Ramos (cell line): ENCODE data around the gene CHI3L2.

ENCODE experiments used
- in situ Hi-C: fragments of 300-500 bp; cut with MboI; formaldehyde crosslinking; loops from one replicate; pipeline ENCODE4 v1.14.3; 2022; ENCODE audit warnings: low sequenced_read_pairs; ENCODE audit not compliant: unreplicated experiment

Gene CHI3L2

DNA sequence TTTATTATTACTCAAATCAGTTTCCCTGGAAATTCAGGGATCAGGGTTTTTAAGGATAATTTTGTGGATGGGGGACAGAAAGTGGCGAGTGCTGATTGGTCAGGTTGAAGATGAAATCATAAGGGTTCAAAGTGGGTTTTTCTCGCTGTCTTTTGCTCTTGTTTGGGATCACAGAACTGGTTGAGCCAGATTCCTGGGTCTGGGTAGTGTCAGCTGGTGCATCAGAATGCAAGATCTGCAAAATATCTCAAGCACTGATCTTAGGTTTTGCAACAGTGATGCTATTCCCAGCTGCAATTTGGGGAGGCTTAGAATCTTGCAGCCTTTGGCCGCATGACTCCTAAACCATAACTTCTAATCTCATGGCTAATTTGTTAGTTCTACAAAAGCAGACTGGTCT lies 9.3 kb downstream of the CHI3L2 start:
- in situ Hi-C loops = no loop called here

DNA sequence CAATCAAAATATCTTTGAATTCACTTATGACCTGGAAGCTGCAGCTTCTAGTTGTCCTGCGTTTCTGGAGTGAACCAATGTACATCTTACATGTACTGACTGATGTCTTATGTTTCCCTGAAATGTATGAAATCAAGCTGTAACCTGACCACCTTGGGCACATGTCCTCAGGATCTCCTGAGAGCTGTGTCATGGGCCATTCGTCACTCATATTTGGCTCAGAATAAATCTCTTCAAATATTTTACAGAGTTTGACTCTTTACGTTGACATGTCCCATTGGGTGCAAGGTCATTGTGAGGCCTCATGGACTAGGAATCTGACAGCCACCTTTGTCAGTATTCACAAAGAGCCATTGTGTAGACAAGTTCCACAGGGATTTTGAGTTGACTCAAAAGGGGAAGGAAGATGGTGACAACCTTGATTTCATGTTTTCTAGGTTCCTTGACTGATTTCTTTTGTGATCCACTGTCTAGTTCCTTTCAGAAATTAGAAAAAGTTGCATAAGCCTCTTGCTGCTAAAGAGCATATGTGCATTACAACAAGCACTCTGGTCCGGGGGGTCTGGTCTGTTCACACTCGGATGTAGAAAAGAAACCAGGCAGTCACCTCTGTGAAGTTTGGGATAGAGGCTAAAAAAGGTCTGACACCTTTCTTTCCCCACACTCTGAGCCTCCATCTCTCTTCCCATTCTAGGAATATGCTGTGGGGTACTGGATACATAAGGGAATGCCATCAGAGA lies 10.7 kb downstream of the CHI3L2 start:
- in situ Hi-C loops = no loop called here

DNA sequence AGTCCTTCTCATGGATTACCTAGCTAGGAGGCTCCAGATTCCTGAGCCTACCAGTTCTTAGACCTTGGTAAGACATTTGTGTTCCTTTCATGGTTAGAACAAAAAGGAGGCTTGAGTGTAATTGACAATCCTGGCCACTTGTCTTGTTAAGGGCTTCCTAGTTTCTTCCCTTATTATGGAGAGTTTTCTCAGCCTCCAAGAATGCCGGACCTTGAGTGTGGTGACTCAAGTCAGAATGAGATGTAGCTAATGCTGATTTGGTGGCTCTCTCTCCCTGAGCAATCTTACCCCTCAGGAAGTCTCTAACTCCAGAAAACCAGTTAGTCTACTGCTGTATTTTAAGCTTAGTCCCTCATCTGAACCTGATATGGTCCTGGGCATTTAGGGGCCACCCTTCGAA lies 14.3 kb downstream of the CHI3L2 start:
- in situ Hi-C loops = no loop called here

GRCh38 chr1:111242805-111243523 lies 15.5 kb downstream of the CHI3L2 start:
- in situ Hi-C loops = no loop called here

GRCh38 chr1:111247125-111247838 lies 19.8 kb downstream of the CHI3L2 start:
- in situ Hi-C loops = no loop called here

- in situ Hi-C loops = no loop called here
These were observed 22.4 kb downstream of the CHI3L2 start for GRCh38 chr1:111249960-111250359.

DNA sequence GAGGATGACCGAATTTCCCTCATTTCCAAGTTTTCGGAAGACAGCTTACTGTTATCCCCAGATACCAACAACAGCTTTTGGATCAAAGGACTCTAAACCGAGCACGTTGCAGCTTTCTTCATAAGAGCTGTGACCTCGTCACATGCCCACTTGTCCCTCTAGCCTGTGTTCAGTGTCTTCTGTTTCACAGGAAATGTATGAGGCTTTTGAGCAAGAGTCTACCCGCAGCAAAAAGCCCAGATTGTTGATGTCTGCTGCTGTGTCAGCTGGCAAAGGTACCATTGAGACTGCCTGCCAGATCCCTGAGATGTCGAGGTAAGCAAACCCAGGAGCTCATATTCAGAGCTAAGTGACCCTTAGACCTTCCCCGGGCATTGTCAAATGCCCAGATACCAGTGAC lies 24.1 kb downstream of the CHI3L2 start:
- in situ Hi-C loops = no loop called here

GRCh38 chr1:111252786-111253185 lies 25.3 kb downstream of the CHI3L2 start:
- in situ Hi-C loops = no loop called here

- in situ Hi-C loops = no loop called here
These were observed 26.4 kb downstream of the CHI3L2 start for GRCh38 chr1:111253876-111254275.

GRCh38 chr1:111256988-111257658 lies 29.6 kb downstream of the CHI3L2 start:
- in situ Hi-C loops = no loop called here

DNA sequence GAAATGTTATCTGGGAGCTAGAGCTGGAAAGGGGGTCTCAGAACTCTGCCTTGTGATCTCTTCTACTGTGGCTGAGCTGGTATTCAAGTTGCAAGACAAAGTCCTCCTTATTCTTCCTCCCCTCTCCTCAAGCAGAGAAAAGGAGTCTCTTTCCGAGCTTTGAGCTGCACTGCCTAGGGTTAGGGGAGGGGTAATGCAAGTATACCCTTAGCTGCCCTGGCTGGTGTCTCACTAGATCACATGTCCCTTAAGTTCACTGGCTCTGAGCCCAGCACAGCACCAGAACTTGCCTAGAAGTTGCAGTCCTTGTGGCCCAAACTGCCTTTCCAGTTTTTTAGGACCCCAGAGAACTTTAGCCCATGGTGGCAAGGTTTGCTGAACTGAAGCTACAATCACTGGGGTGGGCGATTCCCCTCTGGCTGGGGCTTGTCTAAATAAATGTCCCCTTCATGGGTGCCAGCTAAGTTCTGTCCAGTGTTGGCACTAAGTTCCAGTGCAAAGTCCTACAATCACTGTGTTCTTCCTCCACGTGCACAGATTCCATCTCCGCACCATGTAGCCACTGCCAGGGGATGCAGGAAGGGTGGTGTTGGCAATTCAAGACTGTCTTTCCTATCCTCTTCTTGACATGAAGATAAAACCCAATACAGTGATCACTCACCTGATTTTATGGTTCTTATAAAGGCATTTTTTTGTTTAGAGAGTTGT lies 40.4 kb downstream of the CHI3L2 start:
- in situ Hi-C loops = no loop called here

DNA sequence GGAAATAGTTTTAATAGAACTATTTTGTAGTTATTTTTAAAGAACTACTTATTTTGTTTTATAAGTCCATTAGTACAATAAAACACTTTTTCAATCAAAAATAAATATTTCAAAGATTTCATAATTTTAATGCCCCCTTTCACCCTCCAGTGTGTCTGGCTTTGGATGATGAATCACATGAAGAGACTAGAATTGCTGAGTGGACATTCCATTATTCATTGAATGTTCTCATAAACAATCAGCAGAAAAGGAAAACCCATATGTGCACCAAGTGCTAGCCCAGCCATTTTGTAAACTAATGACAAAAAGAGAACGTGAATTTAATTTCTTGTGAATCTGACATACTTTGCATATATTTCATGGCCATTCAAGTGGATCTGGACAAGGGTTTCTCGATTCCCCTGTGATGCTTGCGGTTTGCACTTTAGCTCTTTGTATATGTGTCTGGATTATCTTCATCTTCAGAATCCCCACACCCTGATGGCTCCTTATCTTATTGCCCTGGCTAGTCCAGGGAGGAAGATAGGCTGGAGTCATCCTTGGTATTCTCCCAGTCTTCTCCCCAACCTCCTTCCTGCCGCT lies 42.4 kb downstream of the CHI3L2 start:
- in situ Hi-C loops = no loop called here

DNA sequence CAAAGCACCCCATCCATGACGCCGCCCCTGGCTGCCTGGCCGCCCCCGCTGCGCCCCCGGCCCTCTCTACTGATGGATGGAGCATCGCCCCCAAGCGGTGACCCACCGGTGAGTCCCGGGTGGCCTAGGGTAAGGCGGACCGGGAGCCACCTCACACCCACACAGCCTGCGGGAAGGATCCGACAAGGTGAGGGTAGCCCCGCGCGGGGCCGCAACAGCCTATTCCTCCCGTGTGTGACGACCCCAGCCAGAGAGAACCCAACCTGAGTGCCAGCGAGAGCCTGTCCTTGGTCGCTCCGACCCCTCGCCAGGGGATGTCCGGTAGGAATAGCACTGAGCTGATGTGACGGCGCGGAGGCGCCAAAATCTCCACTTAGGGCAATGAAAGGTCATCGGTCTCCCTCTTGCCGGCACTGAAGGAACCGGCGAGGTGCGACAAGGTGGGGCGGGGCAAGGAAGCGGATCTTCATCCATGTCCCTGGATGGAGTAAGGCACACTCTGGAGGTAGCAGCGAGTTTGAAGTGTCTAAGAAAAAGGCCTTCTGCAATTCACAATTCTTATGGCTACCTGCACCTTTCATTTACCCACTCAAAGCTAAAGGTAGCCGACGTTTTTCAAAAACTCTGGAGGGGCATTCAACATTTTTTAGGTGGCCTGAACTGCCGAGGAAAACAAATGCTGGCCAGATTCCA lies 43.4 kb downstream of the CHI3L2 start:
- in situ Hi-C loops = no loop called here

DNA sequence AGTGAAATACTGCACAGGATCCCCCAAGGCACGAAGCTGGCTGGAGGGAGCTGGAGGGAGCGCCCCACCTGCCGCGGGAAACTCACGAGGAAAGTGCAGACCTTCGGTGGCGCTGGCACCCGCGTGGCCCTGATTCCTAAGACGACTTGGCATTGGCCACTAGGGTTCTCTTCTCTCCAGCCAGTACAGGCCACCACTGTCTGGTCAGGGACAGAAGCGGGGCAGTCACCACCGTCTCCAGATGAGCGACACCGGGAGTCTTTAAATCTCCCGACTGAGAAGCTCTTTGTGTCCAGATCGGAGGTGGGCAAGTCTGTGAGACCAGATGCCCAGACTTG lies 43.9 kb downstream of the CHI3L2 start:
- in situ Hi-C loops = no loop called here

DNA sequence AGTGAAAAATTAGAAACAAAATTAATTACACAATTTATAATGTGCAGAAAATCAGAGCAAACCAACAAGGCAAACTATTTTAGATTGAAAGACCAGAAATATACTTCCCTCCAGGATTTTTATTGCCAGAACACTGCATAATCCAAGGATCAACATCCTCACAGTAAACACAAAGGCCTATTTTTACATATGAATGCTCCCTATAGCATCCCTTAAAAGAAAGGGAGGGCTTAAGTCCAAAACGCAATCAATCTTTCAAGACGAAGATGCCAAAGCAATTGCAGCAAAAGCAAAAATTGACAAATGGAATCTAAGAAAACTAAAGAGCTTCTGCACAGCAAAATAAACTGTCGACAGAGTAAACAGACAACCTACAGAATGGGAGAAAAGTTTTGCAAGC lies 44.6 kb downstream of the CHI3L2 start:
- in situ Hi-C loops = no loop called here

DNA sequence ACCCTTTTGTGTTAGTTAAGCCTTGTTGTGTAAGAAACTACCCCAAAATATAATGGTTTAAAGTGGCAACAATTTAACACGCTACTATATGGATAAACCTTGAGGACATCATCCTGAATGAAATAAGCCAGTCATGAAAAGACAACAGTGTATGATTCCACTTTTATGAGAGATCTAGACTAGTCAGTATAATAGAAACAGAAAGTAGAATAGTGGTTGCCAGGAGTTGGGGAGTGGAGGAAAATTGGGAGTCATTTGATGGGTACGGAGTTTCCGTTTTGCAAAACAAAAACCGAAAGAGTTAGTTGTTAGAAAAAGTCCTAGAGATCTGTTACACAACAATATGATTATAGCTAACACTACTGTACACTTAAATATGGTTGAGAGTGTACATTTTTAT lies 47.1 kb downstream of the CHI3L2 start:
- in situ Hi-C loops = no loop called here

DNA sequence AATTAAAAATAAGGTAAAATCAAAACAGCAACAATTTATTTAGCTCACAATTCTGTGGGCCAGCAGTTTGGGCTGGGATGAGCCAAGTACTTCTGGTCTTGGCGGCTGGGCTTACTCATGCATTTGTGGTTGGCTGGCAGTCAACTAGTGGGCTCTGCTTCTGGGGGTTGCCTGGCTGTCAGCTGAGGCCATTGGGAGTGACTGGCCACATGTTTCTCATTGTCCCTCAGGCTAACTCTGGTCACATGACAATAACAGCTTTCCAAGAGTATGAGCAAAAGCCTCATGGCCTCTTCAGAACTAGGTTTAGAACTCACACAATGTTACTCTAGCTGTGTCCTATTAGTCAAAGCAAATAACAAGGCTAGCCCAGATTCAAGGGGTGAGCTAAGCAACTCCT lies 47.6 kb downstream of the CHI3L2 start:
- in situ Hi-C loops = no loop called here

DNA sequence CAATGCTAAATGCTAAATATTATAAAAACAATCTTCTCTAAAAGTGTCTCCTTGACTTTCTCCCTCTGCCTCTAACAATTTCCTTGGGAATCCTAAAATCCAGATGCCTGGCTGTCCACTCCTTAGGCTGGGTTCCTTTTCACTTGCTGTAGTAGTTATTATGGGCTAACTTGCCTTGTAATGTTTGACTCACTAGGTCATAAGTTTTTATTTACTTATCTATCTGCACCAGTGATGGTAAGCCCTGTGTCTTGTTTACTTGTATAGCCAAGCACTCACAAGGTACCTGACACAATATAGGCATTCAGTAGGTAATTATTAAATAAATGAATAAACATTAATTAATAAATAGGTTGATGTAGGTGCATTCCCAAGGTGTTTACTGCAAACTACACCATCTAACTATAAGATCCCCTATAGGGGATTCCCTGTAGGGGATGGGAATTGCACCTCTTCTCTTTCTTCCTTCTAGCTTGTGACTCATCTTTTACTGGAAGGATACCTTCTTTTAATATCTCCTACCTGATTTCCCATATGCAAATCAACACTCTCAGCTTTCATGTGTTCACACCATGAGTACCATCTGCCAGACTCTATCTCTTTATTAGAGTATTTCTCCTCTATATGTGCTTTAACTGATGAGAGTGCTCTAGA lies 48.4 kb downstream of the CHI3L2 start:
- in situ Hi-C loops = no loop called here

DNA sequence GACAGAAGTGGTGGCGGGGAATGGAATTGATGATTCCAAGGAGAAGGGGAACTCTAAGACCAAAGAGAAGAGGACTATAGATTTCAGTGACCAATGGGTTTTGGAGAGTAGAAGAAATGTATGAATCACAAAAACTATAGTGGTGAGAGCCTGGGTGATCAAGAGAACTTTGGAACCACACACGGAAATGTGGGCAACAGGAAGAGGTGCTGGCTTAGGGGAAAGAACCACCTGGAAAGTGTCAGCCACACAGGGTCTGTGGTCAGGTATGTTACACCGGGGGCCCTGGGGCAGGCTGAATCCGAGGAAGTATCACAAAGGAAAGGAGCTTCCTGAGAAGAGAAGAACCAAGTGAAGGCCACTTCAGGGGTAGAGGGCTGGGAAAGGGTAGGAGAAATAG lies 51.6 kb downstream of the CHI3L2 start:
- in situ Hi-C loops = no loop called here
